Fibroblast of skin of back (primary cell): ENCODE data around the gene STS.
A peak's percentile ranks its signal among the peaks of the same experiment; 100 is the strongest.
"Not testable (repeated sequence)": the region's sequence is repeated elsewhere in the genome, so short reads cannot be mapped to it uniquely, and the experiment has no call there.

Experiments
- DNase-seq: peaks from one replicate; pipeline ENCODE4 v3.0.0-alpha.2; 2013

STS gene

DNA sequence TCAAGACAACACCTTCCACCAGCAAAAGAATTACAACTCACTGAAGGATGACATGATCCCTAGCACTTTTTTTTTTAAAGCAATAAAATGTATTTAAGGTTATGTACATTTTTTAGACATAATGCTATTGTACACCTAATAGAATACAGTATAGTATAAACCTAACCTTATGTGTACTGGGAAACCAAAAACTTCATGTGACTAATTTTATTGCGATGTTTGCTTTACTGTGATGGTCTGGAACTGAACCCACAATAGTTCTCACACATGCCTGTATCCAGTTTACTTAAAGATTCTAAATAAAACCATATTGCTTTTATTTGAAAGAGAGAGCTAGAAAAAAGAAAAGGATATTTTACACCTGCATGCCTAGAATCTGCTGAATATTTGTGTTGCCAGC is 4.4 kb upstream of the STS start:
- no peak for DNase-seq

- no peak for DNase-seq
These were observed 3.5 kb upstream of the STS start for GRCh38 chrX:7143941-7144525.

- DNase-seq = no peak
These were observed 2.1 kb upstream of the STS start for GRCh38 chrX:7145454-7145853.

DNA sequence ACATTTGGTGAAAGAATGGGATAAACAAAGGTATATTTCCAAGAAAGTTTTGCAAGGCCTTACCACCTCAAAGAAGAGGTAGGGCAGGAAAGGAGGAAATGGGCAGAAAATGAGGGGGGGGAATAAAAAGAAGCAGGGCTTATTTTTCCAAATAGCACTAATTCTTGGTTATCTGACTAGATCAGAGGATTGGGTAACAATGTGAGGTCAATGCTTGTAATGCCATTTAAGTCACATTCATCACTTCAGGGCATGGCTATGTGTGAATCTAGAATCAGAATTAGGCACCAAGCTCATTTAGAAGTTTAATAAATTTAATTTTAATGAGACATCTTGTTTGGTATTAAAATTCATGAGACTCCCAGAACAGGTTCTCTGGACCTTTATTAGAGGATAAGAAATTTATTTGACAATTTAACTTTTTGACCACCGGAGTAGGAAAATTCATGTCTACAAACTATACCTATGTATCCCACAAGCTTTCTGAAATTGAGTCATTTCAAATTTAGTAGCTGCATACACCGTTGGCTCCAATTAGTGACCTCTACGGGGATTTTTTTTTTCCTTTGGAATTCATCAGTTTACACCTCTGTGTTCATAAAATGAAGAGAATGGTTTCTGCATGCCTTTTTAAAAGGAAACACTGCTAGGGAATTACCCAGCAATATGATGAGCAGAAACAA is 1.4 kb upstream of the STS start:
- no peak for DNase-seq

DNA sequence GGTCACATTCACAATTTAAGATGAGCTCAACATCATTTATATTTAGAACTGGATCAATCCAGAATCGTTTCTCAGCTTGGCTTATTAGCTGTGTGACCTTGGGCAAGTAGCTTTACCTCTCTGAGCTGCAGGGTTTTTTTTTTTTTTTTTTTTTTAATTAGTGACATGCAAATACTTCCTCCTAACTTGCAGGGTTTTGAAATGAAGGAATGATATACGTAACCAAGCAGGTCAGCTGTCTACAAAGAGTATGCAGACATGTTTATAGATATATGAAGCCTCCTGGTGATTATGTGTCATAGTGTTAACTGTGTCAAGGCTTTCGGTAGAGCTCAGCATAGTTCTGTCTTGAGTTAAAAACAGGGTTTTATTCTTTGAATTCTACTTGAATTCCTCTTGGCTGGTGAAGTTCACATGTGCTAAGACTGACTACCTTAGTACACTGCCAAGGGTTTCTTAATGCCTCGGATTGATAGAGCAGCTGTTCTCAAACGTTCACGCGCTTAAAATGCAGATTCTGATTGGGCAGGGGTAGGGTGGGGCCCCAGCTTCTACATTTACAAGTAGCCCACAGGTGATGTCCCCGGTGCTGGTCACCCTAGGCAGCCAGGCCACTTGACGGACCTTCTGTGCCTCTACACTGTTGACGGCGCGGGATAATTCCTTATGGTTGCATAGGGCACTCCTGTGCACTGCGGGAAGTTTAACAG is 654 bp upstream of the STS start:
- DNase-seq = no peak

DNA sequence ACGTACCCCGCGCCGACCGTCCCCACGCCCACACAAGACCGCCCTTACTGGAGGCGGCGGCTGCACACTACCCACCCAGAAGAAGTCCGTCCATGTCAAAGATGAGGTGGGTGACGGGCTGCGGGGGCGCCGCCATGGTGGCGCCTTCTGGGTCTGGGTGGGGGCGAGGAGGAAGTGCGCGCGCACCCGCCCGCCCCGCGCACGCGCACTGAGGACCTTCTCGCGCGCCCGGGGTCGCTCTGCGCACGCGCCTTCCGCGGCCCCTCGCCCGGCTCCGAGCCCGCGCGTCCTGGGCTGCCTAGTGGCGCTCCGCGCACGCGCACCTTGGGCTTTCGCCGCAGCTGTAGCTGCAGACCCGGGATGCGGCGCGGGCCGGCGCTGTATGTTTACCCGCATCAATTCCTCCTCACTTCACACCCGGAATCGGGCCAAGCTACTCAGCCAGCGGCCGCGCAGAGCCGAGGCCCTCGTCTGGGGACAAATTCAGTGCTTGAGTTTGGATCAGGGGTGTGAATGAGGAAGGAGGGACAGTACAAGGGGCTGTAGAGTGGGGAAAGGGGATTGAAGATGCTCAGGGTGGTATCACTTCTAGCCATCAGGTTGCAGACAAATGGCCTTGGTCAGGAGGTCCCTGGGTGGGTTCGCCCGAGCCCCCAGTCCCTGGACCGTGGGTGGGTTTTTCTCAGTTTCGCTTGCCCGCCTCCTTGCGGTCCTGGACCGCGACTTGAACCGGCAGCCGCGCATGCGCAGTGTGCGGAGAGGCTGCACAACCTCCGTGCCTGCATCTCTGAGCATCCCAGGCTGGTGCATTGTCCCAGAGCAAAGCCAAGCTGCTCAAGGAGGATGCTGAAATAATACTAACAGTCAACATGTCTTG is 704 bp downstream of the STS start, which contains the start of gene PUDP:
PUDP (minus strand) TSS at position 176 of the 877 bp plus-strand sequence; CDS start at position 136, 40 bp downstream.
- peak; percentile 77 for DNase-seq

DNA sequence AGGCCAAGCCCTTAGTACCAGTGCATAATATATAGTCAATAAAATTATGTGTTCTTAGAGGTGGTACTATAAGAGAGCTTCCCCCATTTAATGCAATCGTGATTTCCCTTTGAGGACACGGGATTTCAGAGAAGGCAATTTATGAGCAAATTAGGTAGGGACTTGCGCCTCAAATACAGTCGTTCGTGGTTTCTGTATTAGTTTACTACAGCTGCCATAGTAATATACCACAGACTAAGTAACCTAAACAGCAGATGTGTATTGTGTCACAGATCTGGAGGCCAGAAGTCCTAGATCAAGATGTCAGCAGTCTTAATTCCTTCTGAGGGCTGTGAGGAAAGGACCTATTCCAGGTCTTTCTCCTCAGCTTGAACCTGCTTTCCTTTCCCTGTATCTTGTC is 1.9 kb downstream of the STS start:
- no peak for DNase-seq

DNA sequence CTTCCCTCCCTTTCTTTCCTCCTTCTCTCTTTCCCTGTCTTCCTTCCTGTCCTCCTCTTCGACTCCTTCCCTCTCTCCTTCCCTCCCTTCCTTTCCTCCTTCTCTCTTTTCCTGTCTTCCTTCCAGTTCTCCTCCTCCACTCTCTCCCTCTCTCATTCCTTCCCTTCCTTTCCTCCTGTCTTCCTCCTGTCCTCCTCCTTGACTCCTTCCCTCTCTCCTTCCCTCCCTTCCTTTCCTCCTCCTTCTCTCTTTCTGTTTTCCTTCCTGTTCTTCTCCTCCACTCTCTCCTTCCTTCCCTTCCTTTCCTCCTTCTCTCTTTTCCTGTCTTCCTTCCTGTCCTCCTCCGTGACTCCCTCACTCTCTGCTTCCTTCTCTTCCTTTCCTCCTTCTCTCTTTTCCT is 5.7 kb downstream of the STS start:
- no peak for DNase-seq

DNA sequence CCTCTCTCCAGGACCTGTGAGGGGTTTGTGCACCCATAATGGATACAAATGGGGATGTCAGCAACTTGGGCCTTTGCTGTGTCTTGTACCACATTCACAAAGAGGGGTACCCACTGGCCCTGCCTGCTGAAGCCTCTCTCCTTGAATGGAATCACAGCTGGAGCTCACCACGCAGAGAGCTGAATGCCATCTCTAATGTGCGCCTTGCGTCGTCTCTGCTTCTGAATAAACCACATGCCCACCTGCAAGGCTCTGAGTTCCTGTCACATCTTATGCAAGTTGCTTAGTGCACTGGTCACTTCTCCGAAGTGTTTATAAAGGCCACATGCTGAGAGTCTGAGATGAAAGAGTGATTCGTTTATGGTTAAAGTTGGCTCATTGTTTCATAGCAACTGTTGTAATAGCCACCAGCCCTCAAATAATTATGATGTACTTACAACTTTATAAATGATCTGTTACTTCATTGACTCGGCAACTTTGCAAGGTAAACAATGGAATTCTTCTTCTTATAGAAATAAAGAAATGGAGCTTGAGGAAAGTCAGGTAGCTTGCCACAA is 6.6 kb downstream of the STS start:
- DNase-seq = no peak

- DNase-seq = no peak
These were observed 7.7 kb downstream of the STS start for GRCh38 chrX:7155163-7155562.

GRCh38 chrX:7156879-7157278 is 9.4 kb downstream of the STS start:
- no peak for DNase-seq

- DNase-seq = peak; percentile 30
These were observed 11.0 kb downstream of the STS start for GRCh38 chrX:7158468-7158990.

DNA sequence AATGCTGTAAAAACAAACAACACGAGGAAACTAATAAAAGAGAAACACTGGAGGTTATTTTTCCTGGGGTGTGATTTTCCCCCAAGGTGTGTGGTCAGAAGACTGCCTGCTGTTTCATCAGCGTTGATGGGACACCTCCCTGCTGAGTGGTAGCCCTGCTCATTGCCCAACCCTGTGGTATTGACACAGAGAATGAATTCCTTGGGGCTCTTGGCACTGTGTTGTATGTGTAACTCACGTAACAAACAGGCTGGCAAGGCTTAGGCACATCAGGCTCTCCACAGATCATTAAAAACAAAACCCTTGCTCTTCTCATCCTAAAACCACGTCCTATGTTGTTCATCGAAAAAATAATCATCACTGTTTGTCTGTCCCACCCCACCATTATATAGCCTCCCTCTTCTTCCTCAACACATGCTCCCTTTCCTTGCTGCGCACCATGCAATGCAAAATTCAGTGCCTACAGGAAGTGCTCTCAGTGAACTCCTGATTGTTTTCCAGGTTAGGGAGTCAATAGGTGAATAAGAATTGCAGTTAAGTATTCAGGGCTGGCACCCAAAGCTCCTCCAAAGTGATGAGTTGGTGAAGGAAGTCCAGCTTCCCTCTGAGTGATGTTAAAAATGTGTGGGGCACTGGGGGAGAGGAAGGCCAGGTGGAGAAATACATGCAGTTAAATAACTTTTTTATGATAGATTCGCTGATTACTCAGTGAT is 11.8 kb downstream of the STS start:
- peak; percentile 10 for DNase-seq

GRCh38 chrX:7163146-7163677 is 15.7 kb downstream of the STS start:
- DNase-seq = no peak

- no peak for DNase-seq
These were observed 16.7 kb downstream of the STS start for GRCh38 chrX:7164174-7164573.

- no peak for DNase-seq
These were observed 20.9 kb downstream of the STS start for GRCh38 chrX:7168371-7168770.

GRCh38 chrX:7169627-7170026 is 22.1 kb downstream of the STS start:
- DNase-seq = no peak

GRCh38 chrX:7170898-7171297 is 23.4 kb downstream of the STS start:
- no peak for DNase-seq

GRCh38 chrX:7178859-7179258 is 31.3 kb downstream of the STS start:
- DNase-seq = not testable (repeated sequence)

- no peak for DNase-seq
These were observed 31.9 kb downstream of the STS start for GRCh38 chrX:7179446-7179845.

- no peak for DNase-seq
These were observed 37.3 kb downstream of the STS start for GRCh38 chrX:7184816-7185215.
